Upper lobe of left lung (tissue), 6 donors: ENCODE measurements around the gene HOXC5. TPM values are rescaled to one million over a fixed set of nuclear protein-coding genes. Genes with fewer than 3 reads are reported as not detected.

Experiments
- ATAC-seq, 2 donors: fragments of 200-7000 bp; cut with Tn5 transposase; one replicate each; pipeline ENCODE4 v1.9.1; 2022; ENCODE audit warnings: mild to moderate bottlenecking in 2 of 2, moderate library complexity in 2 of 2; ENCODE audit not compliant: low FRiP score in 2 of 2
- DNase-seq, 2 donors: peaks; one replicate each; pipeline ENCODE4 v3.0.0-alpha.2; 2019 to 2020
- H3K27ac ChIP-seq, 4 donors: fragments of 200-600 bp; sonication (generic); one replicate each; pipeline ENCODE4 v1.5.1; 2016 to 2019
- H3K27me3 ChIP-seq, 4 donors: fragments of 200-600 bp; sonication (generic); one replicate each; pipeline ENCODE4 v1.5.1; 2017 to 2019
- H3K36me3 ChIP-seq, 4 donors: fragments of 200-600 bp; sonication (generic); one replicate each; pipeline ENCODE4 v1.5.1; 2016 to 2019
- H3K4me1 ChIP-seq, 4 donors: fragments of 200-600 bp; sonication (generic); one replicate each; pipeline ENCODE4 v1.5.1; 2018 to 2019
- H3K4me3 ChIP-seq, 4 donors: fragments of 200-600 bp; sonication (generic); one replicate each; pipeline ENCODE4 v1.5.1; 2017 to 2019; ENCODE audit warnings: mild to moderate bottlenecking in 2 of 4, moderate library complexity in 1 of 4
- H3K9me3 ChIP-seq, 4 donors: fragments of 200-600 bp; sonication (generic); one replicate each; pipeline ENCODE4 v1.5.1; 2018 to 2019
- EP300 ChIP-seq, 4 donors: sonication (generic); formaldehyde crosslinking; IDR thresholded peaks; one replicate each; pipeline ENCODE4 v1.5.1; 2017; ENCODE audit warnings: antibody characterized with exemption in 4 of 4, control low read depth in 2 of 4
- POLR2A ChIP-seq, 4 donors: fragments of 450-650 bp; IDR thresholded peaks; one replicate each; pipeline ENCODE4 v1.5.1; 2016 to 2017; ENCODE audit warnings: antibody characterized with exemption in 4 of 4, mild to moderate bottlenecking in 2 of 4
- POLR2AphosphoS5 ChIP-seq, 2 donors: sonication (generic); formaldehyde crosslinking; IDR thresholded peaks; one replicate each; pipeline ENCODE4 v1.5.1; 2017; ENCODE audit warnings: antibody characterized with exemption in 2 of 2
- WGBS, 2 donors: methylation state at CpG; one replicate each; pipeline ENCODE4 v1.1.5; 2017 to 2018; 5-methylcytosine and 5-hydroxymethylcytosine counted together
- total RNA-seq, 6 donors: library from RNA; depleted of rRNA in 4 of 6; stranded (reverse); fragments of >200 nt in 4 of 6; gene quantifications; one replicate each; pipeline versions ENCODE4 v1.1.0 to v1.2.1, GENCODE V29; 2016 to 2021
- TF ChIP-seq, protein P1 (sequence below), 6 experiments: fragments of 450-650 bp in 4 of 6; fragments of 200-600 bp in 2 of 6; sonication (generic) in 2 of 6; IDR thresholded peaks; one replicate each; pipeline ENCODE4 v1.5.1; 2016 to 2019; ENCODE audit warnings: antibody characterized with exemption in 6 of 6
- donor health status: DM: no; HTN: no; CAD: no; lungs with moderate emphysema.
- donor health status: DM: no; HTN: yes; CAD: no; lungs with severe emphysema.

HOXC5 gene
- total RNA-seq, 6 donors from 2014 or later, result 0.11 to 0.22 (median 0.17) TPM; not detected in 3

DNA sequence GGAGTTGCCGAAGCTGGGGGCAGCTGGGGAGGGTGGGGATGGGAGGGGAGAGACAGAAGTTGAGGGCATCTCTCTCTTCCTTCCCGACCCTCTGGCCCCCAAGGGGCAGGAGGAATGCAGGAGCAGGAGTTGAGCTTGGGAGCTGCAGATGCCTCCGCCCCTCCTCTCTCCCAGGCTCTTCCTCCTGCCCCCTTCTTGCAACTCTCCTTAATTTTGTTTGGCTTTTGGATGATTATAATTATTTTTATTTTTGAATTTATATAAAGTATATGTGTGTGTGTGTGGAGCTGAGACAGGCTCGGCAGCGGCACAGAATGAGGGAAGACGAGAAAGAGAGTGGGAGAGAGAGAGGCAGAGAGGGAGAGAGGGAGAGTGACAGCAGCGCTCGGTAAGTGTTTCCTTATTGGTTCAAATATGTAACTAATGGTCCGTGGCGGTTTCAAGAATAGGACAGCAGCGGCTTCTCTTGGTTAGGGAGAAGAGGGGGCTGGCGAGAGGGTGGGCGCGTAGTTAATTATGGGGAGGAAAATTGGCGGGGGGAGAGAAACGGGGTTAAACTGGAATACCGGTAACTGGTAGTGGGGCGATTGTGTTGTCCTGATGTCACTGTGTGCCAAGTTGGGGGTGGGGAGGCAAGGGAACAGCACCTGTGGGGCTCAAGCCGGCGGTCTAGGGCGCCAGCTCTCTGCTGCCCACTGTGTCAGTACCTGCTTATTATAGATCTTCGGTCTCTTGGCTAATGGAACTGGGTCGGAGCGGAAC, 15.6 kb upstream of the HOXC5 start:
- peak in 1 of 2 donors; percentile 33 for ATAC-seq
- DNase-seq, result peak in 1 of 2 donors; percentile 35
- 4 to 5% methylated on average over 20 to 23 of the region's 24 CpGs for WGBS, 2 donors
- Histone ChIP-seq H3K4me3 (peak overlapping the region in 3 of 4 donors; percentile 30 to 46 (median 45)), H3K9me3 (no peaks in the 10 kb centered on the region), H3K27ac (no peak overlapping the region), H3K36me3 (no peaks in the 10 kb centered on the region), H3K27me3 (peaks cover 1 to 84% (median 41%) of the 10 kb centered on the region in 4 donors), H3K4me1 (peaks cover 26 to 35% (median 33%) of the 10 kb centered on the region in 4 donors)
- TF ChIP-seq, protein P1, sequence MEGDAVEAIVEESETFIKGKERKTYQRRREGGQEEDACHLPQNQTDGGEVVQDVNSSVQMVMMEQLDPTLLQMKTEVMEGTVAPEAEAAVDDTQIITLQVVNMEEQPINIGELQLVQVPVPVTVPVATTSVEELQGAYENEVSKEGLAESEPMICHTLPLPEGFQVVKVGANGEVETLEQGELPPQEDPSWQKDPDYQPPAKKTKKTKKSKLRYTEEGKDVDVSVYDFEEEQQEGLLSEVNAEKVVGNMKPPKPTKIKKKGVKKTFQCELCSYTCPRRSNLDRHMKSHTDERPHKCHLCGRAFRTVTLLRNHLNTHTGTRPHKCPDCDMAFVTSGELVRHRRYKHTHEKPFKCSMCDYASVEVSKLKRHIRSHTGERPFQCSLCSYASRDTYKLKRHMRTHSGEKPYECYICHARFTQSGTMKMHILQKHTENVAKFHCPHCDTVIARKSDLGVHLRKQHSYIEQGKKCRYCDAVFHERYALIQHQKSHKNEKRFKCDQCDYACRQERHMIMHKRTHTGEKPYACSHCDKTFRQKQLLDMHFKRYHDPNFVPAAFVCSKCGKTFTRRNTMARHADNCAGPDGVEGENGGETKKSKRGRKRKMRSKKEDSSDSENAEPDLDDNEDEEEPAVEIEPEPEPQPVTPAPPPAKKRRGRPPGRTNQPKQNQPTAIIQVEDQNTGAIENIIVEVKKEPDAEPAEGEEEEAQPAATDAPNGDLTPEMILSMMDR (IDR thresholded peaks at IDR 0.05), result no peak
- TF ChIP-seq POLR2AphosphoS5 (IDR thresholded peaks at IDR 0.05) (no peak), EP300 (IDR thresholded peaks at IDR 0.05) (no peak), POLR2A (IDR thresholded peaks at IDR 0.05) (no peak)

DNA sequence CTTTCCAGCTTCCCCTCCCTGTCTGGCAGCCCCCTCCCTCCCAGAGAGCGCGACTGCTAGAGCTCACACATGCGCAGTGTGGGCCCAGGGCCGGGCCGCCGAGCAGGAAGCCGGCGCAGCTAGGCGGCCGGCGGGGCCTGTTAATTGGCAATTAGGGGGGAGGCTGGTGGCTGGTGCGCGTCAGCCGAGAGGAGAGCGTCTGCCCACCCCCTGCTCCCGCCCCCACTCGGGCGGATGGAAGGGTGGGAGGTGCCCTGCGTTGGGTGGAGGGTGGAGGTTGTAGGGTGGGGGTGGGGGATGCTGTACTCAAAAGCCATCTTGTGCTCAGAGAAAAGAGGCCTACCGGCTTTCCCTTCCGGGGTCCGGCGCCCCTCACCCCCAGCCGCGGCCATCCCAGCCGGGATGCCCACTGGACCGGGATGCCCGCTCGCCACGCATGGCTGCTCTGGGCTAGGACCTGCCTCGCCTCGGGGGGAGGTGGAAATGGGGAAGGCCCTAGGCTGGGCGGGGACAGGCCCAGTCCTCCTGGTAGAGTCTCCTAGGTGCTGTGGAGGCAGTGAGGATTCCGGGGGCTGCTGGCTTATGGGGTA, 14.9 kb upstream of the HOXC5 start:
- peak overlapping the region in 3 of 4 donors; percentile 30 to 46 (median 45) for H3K4me3 ChIP-seq
- DNase-seq (peak; percentile 46 to 92), ATAC-seq (peak; percentile 50 to 91)
- H3K4me1 ChIP-seq, result peaks cover 26 to 35% (median 33%) of the 10 kb centered on the region in 4 donors
- peak overlapping the region in 1 of 4 donors; percentile 48 for H3K27ac ChIP-seq
- WGBS, 2 donors, result 3 to 5% methylated on average over 8 to 26 of the region's 34 CpGs
- peaks cover 1 to 78% (median 39%) of the 10 kb centered on the region in 4 donors for H3K27me3 ChIP-seq
- TF ChIP-seq EP300 (IDR thresholded peaks at IDR 0.05) (no peak), POLR2AphosphoS5 (IDR thresholded peaks at IDR 0.05) (no peak), POLR2A (IDR thresholded peaks at IDR 0.05) (no peak)
- TF ChIP-seq, protein P1 (IDR thresholded peaks at IDR 0.05), result no peak
- H3K9me3 ChIP-seq, result no peaks in the 10 kb centered on the region
- H3K36me3 ChIP-seq, result no peaks in the 10 kb centered on the region

DNA sequence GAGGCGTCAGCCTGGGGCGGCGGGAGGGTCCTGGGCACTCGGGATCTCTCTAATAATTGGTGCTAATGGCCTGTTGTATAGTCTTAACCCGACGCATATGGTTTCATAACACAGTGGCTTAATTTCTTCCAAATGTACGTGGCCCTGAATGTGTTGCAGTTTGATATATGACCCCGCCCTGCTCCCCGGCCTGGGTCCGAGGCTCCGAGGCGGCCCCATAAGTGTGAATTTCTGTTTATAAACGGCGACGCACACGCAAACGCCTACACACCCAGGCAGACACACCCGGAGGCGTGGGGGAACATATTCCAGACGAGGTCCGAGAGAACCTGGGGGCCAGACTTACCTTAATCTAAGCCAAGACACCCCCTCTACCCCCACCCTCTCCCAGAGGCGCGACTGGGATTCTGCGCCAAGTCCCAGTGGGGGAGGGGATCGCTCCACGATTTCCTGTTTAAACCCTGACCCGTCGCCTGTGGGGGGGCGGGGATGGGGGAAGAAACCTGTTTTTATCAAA, 14.3 kb upstream of the HOXC5 start:
- peaks cover 1 to 73% (median 39%) of the 10 kb centered on the region in 4 donors for H3K27me3 ChIP-seq
- peak overlapping the region in 2 of 4 donors; percentile 45 to 46 for H3K4me3 ChIP-seq
- ATAC-seq (peak in 1 of 2 donors; percentile 2), DNase-seq (no peak)
- no peaks in the 10 kb centered on the region for H3K9me3 ChIP-seq
- H3K4me1 ChIP-seq, result peaks cover 26 to 35% (median 33%) of the 10 kb centered on the region in 4 donors
- peak overlapping the region in 1 of 4 donors; percentile 48 for H3K27ac ChIP-seq
- 20 to 37% methylated on average over 18 to 29 of the region's 29 CpGs for WGBS, 2 donors
- TF ChIP-seq EP300 (IDR thresholded peaks at IDR 0.05), result no peak
- no peak for TF ChIP-seq POLR2A (IDR thresholded peaks at IDR 0.05)
- TF ChIP-seq, protein P1 (IDR thresholded peaks at IDR 0.05), result no peak
- TF ChIP-seq POLR2AphosphoS5 (IDR thresholded peaks at IDR 0.05), result no peak
- no peaks in the 10 kb centered on the region for H3K36me3 ChIP-seq

DNA sequence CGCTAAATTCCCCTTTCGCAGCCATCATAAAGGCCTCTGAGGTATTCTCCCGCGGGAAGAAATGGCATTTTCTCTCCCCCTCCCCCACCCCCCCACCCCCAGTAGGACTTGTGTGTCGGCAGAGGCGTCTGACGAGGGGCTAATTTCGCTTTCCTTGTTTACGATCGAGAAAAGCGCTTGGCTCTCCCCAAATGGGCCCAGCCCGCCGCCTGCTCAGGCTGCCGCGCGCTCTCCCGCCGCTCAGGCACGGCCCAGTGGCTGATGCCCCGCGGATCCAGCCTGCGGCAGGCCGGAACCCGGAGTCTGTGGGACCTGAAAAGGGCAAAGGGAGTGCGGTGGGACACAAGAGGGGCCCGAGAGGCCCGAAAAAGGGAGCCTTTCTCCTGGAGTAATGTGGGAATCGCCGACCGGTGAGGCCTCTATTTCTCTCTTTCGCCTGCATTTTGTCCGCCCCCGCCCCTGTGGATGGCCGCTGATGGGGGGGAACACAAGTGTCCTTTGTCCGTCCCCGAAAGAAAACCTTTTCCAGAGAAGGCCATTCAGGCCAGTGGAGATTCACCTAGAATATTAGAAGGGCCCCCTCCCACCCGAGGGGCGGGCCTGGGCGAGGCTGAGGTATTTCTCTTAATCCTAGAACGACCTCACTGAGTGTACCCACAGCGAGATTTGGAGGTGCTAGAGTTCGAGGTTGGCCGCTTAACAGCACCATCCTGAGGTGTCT, 13.6 kb upstream of the HOXC5 start:
- WGBS, 2 donors, result 33 to 46% methylated on average over 37 to 43 of the region's 43 CpGs
- Histone ChIP-seq H3K4me3 (peak overlapping the region in 1 of 4 donors; percentile 14), H3K36me3 (no peaks in the 10 kb centered on the region), H3K9me3 (no peaks in the 10 kb centered on the region), H3K4me1 (peaks cover 26 to 33% (median 32%) of the 10 kb centered on the region in 4 donors), H3K27me3 (peaks cover 1 to 72% (median 42%) of the 10 kb centered on the region in 4 donors), H3K27ac (peak overlapping the region in 1 of 4 donors; percentile 30)
- ATAC-seq, result no peak
- DNase-seq, result peak in 1 of 2 donors; percentile 74
- TF ChIP-seq POLR2A (IDR thresholded peaks at IDR 0.05), result no peak
